GM19438 (cell line): ENCODE results near the gene WDR43.

ENCODE experiments used
- ATAC-seq: cut with Tn5 transposase; IDR thresholded peaks from one replicate; pipeline ENCODE4 v1.9.1; 2021; ENCODE audit warnings: low read depth; ENCODE audit not compliant: unreplicated experiment

Gene WDR43

GRCh38 chr2:28990445-28990844, 96.0 kb downstream of the WDR43 start:
- ATAC-seq = no peak

GRCh38 chr2:28991021-28991420, 96.6 kb downstream of the WDR43 start:
- ATAC-seq = no peak

GRCh38 chr2:28991460-28991859, 97.0 kb downstream of the WDR43 start:
- ATAC-seq = no peak

- ATAC-seq = no peak
These were observed 98.9 kb downstream of the WDR43 start for GRCh38 chr2:28993206-28993960.

GRCh38 chr2:28994074-28994473, 99.6 kb downstream of the WDR43 start:
- no peak for ATAC-seq

GRCh38 chr2:28994679-28995078, 100.2 kb downstream of the WDR43 start:
- ATAC-seq = no peak

GRCh38 chr2:28995765-28996750, 101.6 kb downstream of the WDR43 start:
- ATAC-seq = no peak

- no peak for ATAC-seq
These were observed 102.9 kb downstream of the WDR43 start for GRCh38 chr2:28997237-28997846.
